GM12874 (cell line): ENCODE data around the gene RIOK2.

Experiments
- TF ChIP-seq, protein P1 (sequence below): IDR thresholded peaks from 2 replicates; pipeline ENCODE4 v1.5.1; 2011; ENCODE audit warnings: low read depth, mild to moderate bottlenecking, control low read depth, low read length, moderate library complexity; ENCODE audit not compliant: insufficient read depth

The RIOK2 gene

DNA sequence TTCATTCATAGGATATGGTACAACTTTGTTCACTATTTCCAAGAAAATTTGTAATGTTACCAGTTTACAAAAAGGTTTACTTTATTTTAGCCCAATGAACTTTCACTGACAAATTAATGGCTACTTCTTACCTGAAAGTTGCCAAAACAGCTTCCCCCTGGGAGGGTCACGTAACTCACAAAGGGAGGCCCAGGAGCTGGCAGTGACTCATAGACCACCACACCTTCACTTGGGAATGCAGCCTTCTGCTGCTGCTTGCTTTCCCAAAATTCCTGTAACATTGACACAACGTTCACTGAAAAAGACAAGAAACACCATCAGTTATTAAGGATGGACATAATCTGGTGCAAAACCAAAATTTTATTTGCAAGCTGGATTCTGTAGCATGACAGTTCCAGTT lies 58.7 kb downstream of the RIOK2 start:
- TF ChIP-seq, protein P1, sequence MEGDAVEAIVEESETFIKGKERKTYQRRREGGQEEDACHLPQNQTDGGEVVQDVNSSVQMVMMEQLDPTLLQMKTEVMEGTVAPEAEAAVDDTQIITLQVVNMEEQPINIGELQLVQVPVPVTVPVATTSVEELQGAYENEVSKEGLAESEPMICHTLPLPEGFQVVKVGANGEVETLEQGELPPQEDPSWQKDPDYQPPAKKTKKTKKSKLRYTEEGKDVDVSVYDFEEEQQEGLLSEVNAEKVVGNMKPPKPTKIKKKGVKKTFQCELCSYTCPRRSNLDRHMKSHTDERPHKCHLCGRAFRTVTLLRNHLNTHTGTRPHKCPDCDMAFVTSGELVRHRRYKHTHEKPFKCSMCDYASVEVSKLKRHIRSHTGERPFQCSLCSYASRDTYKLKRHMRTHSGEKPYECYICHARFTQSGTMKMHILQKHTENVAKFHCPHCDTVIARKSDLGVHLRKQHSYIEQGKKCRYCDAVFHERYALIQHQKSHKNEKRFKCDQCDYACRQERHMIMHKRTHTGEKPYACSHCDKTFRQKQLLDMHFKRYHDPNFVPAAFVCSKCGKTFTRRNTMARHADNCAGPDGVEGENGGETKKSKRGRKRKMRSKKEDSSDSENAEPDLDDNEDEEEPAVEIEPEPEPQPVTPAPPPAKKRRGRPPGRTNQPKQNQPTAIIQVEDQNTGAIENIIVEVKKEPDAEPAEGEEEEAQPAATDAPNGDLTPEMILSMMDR: no peak

DNA sequence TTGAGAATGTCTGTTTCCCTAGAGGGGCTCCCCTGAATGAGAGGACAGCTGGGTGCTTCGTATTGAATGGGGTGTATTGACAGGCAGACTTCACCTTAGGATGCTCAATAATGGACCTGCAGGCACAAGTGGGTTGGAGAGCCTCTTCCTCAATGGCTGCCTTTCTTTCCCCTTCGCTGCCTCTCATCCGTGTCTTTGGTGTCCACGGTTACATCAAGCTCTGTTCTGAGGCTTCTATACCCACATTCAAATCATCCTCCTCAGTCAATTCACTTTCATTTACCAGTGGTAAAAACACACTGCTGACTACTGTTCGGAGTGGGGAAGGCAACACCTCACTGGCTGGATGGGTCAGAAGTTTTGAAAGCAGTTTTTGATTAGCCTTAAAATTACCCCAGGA lies 61.2 kb downstream of the RIOK2 start:
- TF ChIP-seq, protein P1: no peak

DNA sequence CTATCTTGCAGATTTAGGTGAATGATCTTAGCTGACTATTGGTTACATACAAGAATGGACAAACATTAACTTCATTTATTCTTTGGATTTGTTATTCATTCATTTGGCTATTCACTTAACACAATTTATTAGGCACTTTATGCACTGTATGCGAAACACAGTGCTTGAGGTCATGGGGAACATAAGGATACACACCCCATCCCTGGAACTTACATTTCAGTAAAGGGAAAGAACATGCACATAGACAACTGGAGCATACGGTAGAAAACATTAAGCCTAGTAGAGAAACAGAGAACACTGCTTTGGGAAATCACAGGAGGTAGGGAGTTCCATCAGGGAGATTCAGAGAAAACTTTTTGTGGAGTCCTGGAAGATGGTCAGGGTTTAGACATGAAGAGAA lies 62.9 kb downstream of the RIOK2 start:
- TF ChIP-seq, protein P1: no peak

DNA sequence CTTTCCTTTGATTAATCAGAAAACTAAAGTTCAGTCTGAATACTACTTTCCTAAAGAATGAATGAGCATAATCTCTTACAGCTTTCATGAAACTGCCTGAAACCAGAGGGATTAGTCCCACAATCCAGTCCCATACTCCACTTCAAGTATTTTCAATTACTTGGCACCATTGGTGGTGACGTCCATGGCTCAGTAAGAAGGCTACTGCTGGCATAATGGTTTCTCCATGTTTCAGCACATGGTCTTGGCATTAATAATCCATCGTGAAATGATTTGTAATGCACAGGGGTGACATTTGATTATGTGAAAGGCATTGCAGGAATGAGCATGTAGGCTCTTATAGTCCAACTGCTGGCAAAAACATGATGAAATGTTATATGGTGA lies 64.0 kb downstream of the RIOK2 start:
- TF ChIP-seq, protein P1: no peak

DNA sequence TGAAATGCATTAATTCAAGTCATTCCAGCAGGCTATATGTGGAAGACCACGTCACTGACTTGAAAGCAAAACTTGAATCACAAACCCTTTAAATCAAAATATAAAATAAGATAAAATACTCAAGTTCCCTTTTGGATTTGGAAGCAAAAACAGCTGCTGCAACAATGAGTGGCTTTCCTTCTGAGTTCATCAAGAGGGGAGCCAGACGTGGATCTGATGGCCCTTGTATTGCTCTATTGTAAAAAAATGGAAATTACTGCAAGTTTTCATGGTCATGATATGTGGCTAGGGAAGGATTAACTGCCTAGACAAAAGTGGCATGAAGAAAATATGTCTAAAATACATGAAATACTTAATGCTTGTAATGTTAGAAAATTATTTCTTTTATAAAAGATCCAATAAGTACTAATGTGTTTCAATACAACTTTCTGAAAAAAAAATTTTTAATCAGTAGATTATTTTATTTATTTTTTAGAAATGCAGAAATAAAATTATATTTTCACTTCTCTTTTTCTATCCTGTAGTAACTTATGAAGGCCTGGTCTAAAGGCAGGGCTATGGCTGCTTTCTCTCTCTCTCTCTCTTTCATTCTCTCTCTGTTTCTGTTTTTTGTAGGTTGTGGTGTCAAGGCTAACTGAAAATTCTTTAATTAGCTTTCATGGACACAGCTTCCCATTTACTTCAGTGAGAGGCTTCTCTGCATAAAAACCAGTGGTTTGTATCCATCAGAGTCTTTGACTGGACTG lies 64.6 kb downstream of the RIOK2 start:
- TF ChIP-seq, protein P1: no peak

DNA sequence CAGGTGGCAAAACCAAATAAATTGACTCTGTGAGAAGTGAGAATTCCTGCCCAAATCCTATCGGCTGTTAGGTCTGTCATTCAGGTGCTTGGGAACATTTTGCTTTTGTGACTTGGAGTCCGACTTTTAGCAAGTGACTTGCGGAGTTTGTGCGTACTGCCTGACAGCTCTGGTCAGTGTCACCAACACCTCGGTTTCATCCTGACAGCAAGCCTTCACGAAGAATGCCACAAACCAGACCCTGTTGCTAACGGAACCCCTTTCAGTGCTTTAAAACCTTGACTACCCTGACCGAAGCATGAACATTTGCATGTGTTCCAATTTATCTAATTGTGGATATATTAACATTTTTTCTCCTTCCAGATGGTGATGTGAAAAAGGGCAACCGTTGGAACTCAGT lies 67.1 kb downstream of the RIOK2 start:
- TF ChIP-seq, protein P1: no peak

DNA sequence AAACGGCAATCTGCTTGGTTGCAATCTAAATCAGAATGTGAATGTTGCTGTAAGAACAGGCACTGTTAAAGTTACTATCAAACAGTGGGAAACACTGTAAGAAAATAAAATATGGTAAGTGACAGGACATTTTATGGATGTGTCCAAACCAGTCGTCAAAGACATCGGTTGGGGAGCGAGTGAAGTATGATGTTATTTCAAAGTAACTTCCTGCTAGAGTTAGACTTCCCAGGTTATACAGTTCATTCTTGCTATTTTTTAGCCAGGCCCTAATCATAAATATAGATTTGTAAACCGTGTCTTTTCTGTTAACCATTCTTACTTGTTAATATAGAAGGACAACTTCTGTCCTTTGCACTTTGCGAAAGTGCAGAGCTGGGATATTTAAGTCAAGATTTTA lies 70.8 kb downstream of the RIOK2 start:
- TF ChIP-seq, protein P1: no peak
